ENCODE results near the gene PTPRJ.
"Not testable (repeated sequence)": the region's sequence is repeated elsewhere in the genome, so short reads cannot be mapped to it uniquely, and the experiment has no call there.

The PTPRJ gene

GRCh38 chr11:48122246-48122645 lies 141.9 kb downstream of the PTPRJ start:
- DNase-seq (ENCODE audit: low spot score), result no peak

GRCh38 chr11:48122656-48123055 lies 142.3 kb downstream of the PTPRJ start:
- DNase-seq (ENCODE audit: low spot score), result no peak

- peak; percentile 70 for DNase-seq (ENCODE audit: low spot score)
Measured at GRCh38 chr11:48123254-48123875, 143.0 kb downstream of the PTPRJ start.

GRCh38 chr11:48123934-48124755 lies 143.8 kb downstream of the PTPRJ start:
- no peak for DNase-seq (ENCODE audit: low spot score)

- no peak for DNase-seq (ENCODE audit: low spot score)
Measured at GRCh38 chr11:48124880-48125279, 144.5 kb downstream of the PTPRJ start.

GRCh38 chr11:48125866-48126265 lies 145.5 kb downstream of the PTPRJ start:
- no peak for DNase-seq (ENCODE audit: low spot score)

GRCh38 chr11:48127521-48128183 lies 147.3 kb downstream of the PTPRJ start:
- no peak for DNase-seq (ENCODE audit: low spot score)

GRCh38 chr11:48129697-48130395 lies 149.5 kb downstream of the PTPRJ start:
- no peak for DNase-seq (ENCODE audit: low spot score)

- no peak for DNase-seq (ENCODE audit: low spot score)
Measured at GRCh38 chr11:48134221-48134922, 154.0 kb downstream of the PTPRJ start.

- DNase-seq (ENCODE audit: low spot score), result no peak
Measured at GRCh38 chr11:48138222-48138621, 157.9 kb downstream of the PTPRJ start.

GRCh38 chr11:48139896-48140295 lies 159.5 kb downstream of the PTPRJ start:
- DNase-seq (ENCODE audit: low spot score), result not testable (repeated sequence)

- peak; percentile 14 for DNase-seq (ENCODE audit: low spot score)
Measured at GRCh38 chr11:48141475-48142122, 161.2 kb downstream of the PTPRJ start.

- DNase-seq (ENCODE audit: low spot score), result no peak
Measured at GRCh38 chr11:48142889-48143288, 162.5 kb downstream of the PTPRJ start.

GRCh38 chr11:48148749-48149148 lies 168.4 kb downstream of the PTPRJ start:
- DNase-seq (ENCODE audit: low spot score), result no peak

- DNase-seq (ENCODE audit: low spot score), result no peak
Measured at GRCh38 chr11:48150213-48150612, 169.9 kb downstream of the PTPRJ start.

- DNase-seq (ENCODE audit: low spot score), result no peak
Measured at GRCh38 chr11:48154151-48154550, 173.8 kb downstream of the PTPRJ start.

- DNase-seq (ENCODE audit: low spot score), result no peak
Measured at GRCh38 chr11:48161951-48162884, 181.9 kb downstream of the PTPRJ start.

GRCh38 chr11:48162885-48163268 lies 182.5 kb downstream of the PTPRJ start:
- no peak for DNase-seq (ENCODE audit: low spot score)

GRCh38 chr11:48163360-48164100 lies 183.2 kb downstream of the PTPRJ start:
- no peak for DNase-seq (ENCODE audit: low spot score)
